Adipocyte (in vitro differentiated cells): Measurements from ENCODE around the gene SLC28A1.
A peak's percentile ranks its signal among the peaks of the same experiment; 100 is the strongest.

Experiments
- DNase-seq: peaks from one replicate; pipeline ENCODE4 v3.0.0-alpha.2; 2015; ENCODE audit warnings: low read depth
- H3K27me3 ChIP-seq: replicated peaks from 2 replicates; pipeline ENCODE4 v1.7.0; 2013; ENCODE audit warnings: mild to moderate bottlenecking, low read length, moderate library complexity; ENCODE audit not compliant: control insufficient read depth, insufficient read depth
- H3K36me3 ChIP-seq: 2 replicates; pipeline ENCODE4 v1.7.0; 2013; ENCODE audit warnings: low read length, mild to moderate bottlenecking, moderate library complexity; ENCODE audit not compliant: control insufficient read depth, insufficient read depth, severe bottlenecking
- H3K4me1 ChIP-seq: 2 replicates; pipeline ENCODE4 v1.7.0; 2013; ENCODE audit warnings: mild to moderate bottlenecking, low read length, moderate library complexity; ENCODE audit not compliant: control insufficient read depth, insufficient read depth
- H3K4me3 ChIP-seq: 2 replicates; pipeline ENCODE4 v1.7.0; 2013; ENCODE audit warnings: mild to moderate bottlenecking, low read length, moderate library complexity
- H3K9ac ChIP-seq: 2 replicates; pipeline ENCODE4 v1.7.0; 2013; ENCODE audit warnings: mild to moderate bottlenecking, low read length, moderate library complexity
- H3K9me3 ChIP-seq: 2 replicates; pipeline ENCODE4 v1.7.0; 2013; ENCODE audit warnings: mild to moderate bottlenecking, low read length, moderate library complexity; ENCODE audit not compliant: control insufficient read depth

Gene SLC28A1

GRCh38 chr15:84947947-84948830 is 63.7 kb downstream of the SLC28A1 start:
- no peaks in the 10 kb centered on the region for H3K36me3 ChIP-seq
- peak overlapping the region; percentile 32 for H3K9ac ChIP-seq
- H3K4me3 ChIP-seq: peak overlapping the region; percentile 37
- peak; percentile 88 for DNase-seq
- no peaks in the 10 kb centered on the region for H3K9me3 ChIP-seq
- H3K27me3 ChIP-seq: no peaks in the 10 kb centered on the region
- H3K4me1 ChIP-seq: peaks cover 37% of the 10 kb centered on the region

- Histone ChIP-seq H3K9me3 (no peaks in the 10 kb centered on the region), H3K9ac (no peak overlapping the region), H3K4me1 (peaks cover 44% of the 10 kb centered on the region)
Measured at GRCh38 chr15:84949043-84949442, 64.6 kb downstream of the SLC28A1 start.

GRCh38 chr15:84949845-84950569 is 65.5 kb downstream of the SLC28A1 start:
- DNase-seq: no peak
- Histone ChIP-seq H3K4me1 (peaks cover 53% of the 10 kb centered on the region), H3K36me3 (no peaks in the 10 kb centered on the region), H3K9ac (no peak overlapping the region), H3K4me3 (peak overlapping the region; percentile 9), H3K9me3 (no peaks in the 10 kb centered on the region), H3K27me3 (no peaks in the 10 kb centered on the region)

More at GRCh38 chr15:84949043-84949442, 64.6 kb downstream of the SLC28A1 start:
- Histone ChIP-seq H3K4me3 (peak overlapping the region; percentile 37), H3K27me3 (no peaks in the 10 kb centered on the region), H3K36me3 (no peaks in the 10 kb centered on the region)
- peak; percentile 65 for DNase-seq

GRCh38 chr15:84950570-84951111 is 66.2 kb downstream of the SLC28A1 start:
- Histone ChIP-seq H3K9me3 (no peaks in the 10 kb centered on the region), H3K9ac (no peak overlapping the region), H3K4me1 (peaks cover 55% of the 10 kb centered on the region), H3K4me3 (no peak overlapping the region), H3K36me3 (no peaks in the 10 kb centered on the region), H3K27me3 (no peaks in the 10 kb centered on the region)
- no peak for DNase-seq

- Histone ChIP-seq H3K36me3 (no peaks in the 10 kb centered on the region), H3K27me3 (no peaks in the 10 kb centered on the region), H3K4me1 (peaks cover 54% of the 10 kb centered on the region), H3K9ac (no peak overlapping the region), H3K9me3 (no peaks in the 10 kb centered on the region), H3K4me3 (no peak overlapping the region)
- no peak for DNase-seq
Measured at GRCh38 chr15:84951736-84952135, 67.3 kb downstream of the SLC28A1 start.

- Histone ChIP-seq H3K4me1 (peaks cover 42% of the 10 kb centered on the region), H3K9me3 (no peaks in the 10 kb centered on the region), H3K27me3 (no peaks in the 10 kb centered on the region), H3K9ac (no peak overlapping the region), H3K4me3 (no peak overlapping the region), H3K36me3 (no peaks in the 10 kb centered on the region)
- no peak for DNase-seq
Measured at GRCh38 chr15:84953136-84953535, 68.7 kb downstream of the SLC28A1 start.

GRCh38 chr15:84953726-84954125 is 69.3 kb downstream of the SLC28A1 start:
- H3K4me1 ChIP-seq: peaks cover 37% of the 10 kb centered on the region
- no peaks in the 10 kb centered on the region for H3K9me3 ChIP-seq
- H3K9ac ChIP-seq: peak overlapping the region; percentile 31
- DNase-seq: no peak
- no peaks in the 10 kb centered on the region for H3K27me3 ChIP-seq
- H3K4me3 ChIP-seq: no peak overlapping the region
- no peaks in the 10 kb centered on the region for H3K36me3 ChIP-seq

GRCh38 chr15:84955089-84955848 is 70.8 kb downstream of the SLC28A1 start:
- Histone ChIP-seq H3K9me3 (no peaks in the 10 kb centered on the region), H3K9ac (peak overlapping the region; percentile 23), H3K27me3 (no peaks in the 10 kb centered on the region), H3K4me1 (peaks cover 23% of the 10 kb centered on the region), H3K4me3 (peak overlapping the region; percentile 54), H3K36me3 (no peaks in the 10 kb centered on the region)
- peak; percentile 88 for DNase-seq

- Histone ChIP-seq H3K4me1 (peaks cover 17% of the 10 kb centered on the region), H3K4me3 (no peak overlapping the region), H3K9ac (no peak overlapping the region), H3K27me3 (no peaks in the 10 kb centered on the region), H3K9me3 (no peaks in the 10 kb centered on the region), H3K36me3 (no peaks in the 10 kb centered on the region)
- no peak for DNase-seq
Measured at GRCh38 chr15:84956199-84956598, 71.7 kb downstream of the SLC28A1 start.

GRCh38 chr15:84960391-84961113 is 76.1 kb downstream of the SLC28A1 start:
- H3K27me3 ChIP-seq: peaks cover 7% of the 10 kb centered on the region
- no peak overlapping the region for H3K4me3 ChIP-seq
- H3K9me3 ChIP-seq: peaks cover 9% of the 10 kb centered on the region
- DNase-seq: no peak
- no peaks in the 10 kb centered on the region for H3K36me3 ChIP-seq
- H3K9ac ChIP-seq: no peak overlapping the region
- H3K4me1 ChIP-seq: no peaks in the 10 kb centered on the region
